Psoas muscle (tissue), 8 donors: ENCODE data around the gene RFX3. TPM values are rescaled to one million over a fixed set of nuclear protein-coding genes. Genes with fewer than 3 reads are reported as not detected.
A peak's percentile ranks its signal among the peaks of the same experiment; 100 is the strongest.

ENCODE experiments used
- ATAC-seq, 4 donors: fragments of 200-7000 bp; cut with Tn5 transposase; one replicate each; pipeline ENCODE4 v1.9.1; 2020; ENCODE audit warnings: moderate library complexity in 3 of 4, mild to moderate bottlenecking in 2 of 4
- DNase-seq, 2 donors: peaks; one replicate each; pipeline ENCODE4 v3.0.0-alpha.2; 2020
- H3K27ac ChIP-seq: fragments of 200-600 bp; one replicate; pipeline ENCODE4 v1.8.0; 2022
- H3K27me3 ChIP-seq, 3 donors: fragments of 200-600 bp in 1 of 3; one replicate each; pipeline versions ENCODE4 v1.6.1 to v1.8.0; 2013 to 2022; ENCODE audit warnings: low read length in 2 of 3, mild to moderate bottlenecking in 2 of 3, moderate library complexity in 1 of 3; ENCODE audit not compliant: insufficient read depth in 3 of 3
- H3K36me3 ChIP-seq, 2 donors: fragments of 200-600 bp in 1 of 2; one replicate each; pipeline versions ENCODE4 v1.6.1 to v1.8.0; 2013 to 2022; ENCODE audit warnings: low read depth in 1 of 2, mild to moderate bottlenecking in 1 of 2, moderate library complexity in 1 of 2; ENCODE audit not compliant: insufficient read depth in 1 of 2
- H3K4me1 ChIP-seq: fragments of 200-600 bp; one replicate; pipeline ENCODE4 v1.8.0; 2022
- H3K4me3 ChIP-seq: fragments of 200-600 bp; one replicate; pipeline ENCODE4 v1.8.0; 2022; ENCODE audit warnings: mild to moderate bottlenecking
- H3K9me3 ChIP-seq: fragments of 200-600 bp; one replicate; pipeline ENCODE4 v1.8.0; 2022
- CTCF ChIP-seq: fragments of 200-600 bp; IDR thresholded peaks from one replicate; pipeline ENCODE4 v1.8.0; 2022; ENCODE audit warnings: antibody characterized with exemption
- WGBS, 3 donors: extraction: QIAGEN DNeasy Blood & Tissue Kit; methylation state at CpG; one replicate each; pipeline versions ENCODE4 v1.1.6 to v1.1.7; 2013; 5-methylcytosine and 5-hydroxymethylcytosine counted together
- intact Hi-C, 2 donors: fragments of 100-400 bp; cut with DNase I; formaldehyde crosslinking; loops; one replicate each; pipeline versions ENCODE4 v1.11.0 to v1.14.2; 2022
- polyA plus RNA-seq, 3 donors: library from polyadenylated mRNA; stranded (reverse); fragments of 200-250 nt; gene quantifications; one replicate each; pipeline ENCODE4 v1.2.3, GENCODE V29; 2013
- total RNA-seq, 4 donors: library from RNA; stranded (reverse); fragmentation: NEBNext Ultra II Directional in 2 of 4; extraction: Animal tissue kit (Norgen Biotek cat#: 25700) in 2 of 4; gene quantifications; one replicate each; pipeline versions ENCODE4 v1.2.1 to v1.2.4, GENCODE V29; 2021 to 2023
- donor health status: healthy with polysubstance abuse.
- donor health status: DM: no; HTN: no; CAD: no; lungs with moderate emphysema.
- donor health status: Bipolar disorder and iron deficiency.
- donor health status: healthy.
- donor health status: DM: yes; HTN: yes; CAD: no.
- donor health status: DM: no; HTN: no; CAD: no.
- donor health status: DM: no; HTN: no; CAD: no.
- donor health status: DM: yes; HTN: yes; CAD: no.

Gene RFX3
- total and polyA plus RNA-seq, 7 donors: 0.38 to 5.7 (median 2.8) TPM

GRCh38 chr9:3526165-3526996 lies 580 bp upstream of the RFX3 start:
- Histone ChIP-seq H3K4me3 (peak overlapping the region; percentile 80), H3K4me1 (peaks cover 30% of the 10 kb centered on the region), H3K27me3 (no peaks in the 10 kb centered on the region), H3K9me3 (no peaks in the 10 kb centered on the region), H3K36me3 (peaks cover 0 to 6% of the 10 kb centered on the region in 2 donors), H3K27ac (peak overlapping the region; percentile 99)
- DNase-seq: peak; percentile 91 to 94
- intact Hi-C loops: loop anchor here in 1 of 2 donors (5.0 kb wide), 2 partner anchors 59 to 771 kb away; no protein-coding TSS in a partner anchor
- TF ChIP-seq CTCF: no peak
- peak; percentile 88 to 91 (median 90) for ATAC-seq
- WGBS, 3 donors: 0 to 1% (median 0%) methylated on average over 61 to 74 of the region's 74 CpGs

- peak in 2 of 4 donors; percentile 0 to 11 for ATAC-seq
- Histone ChIP-seq H3K4me3 (peak overlapping the region; percentile 80), H3K27me3 (no peaks in the 10 kb centered on the region), H3K4me1 (peaks cover 34% of the 10 kb centered on the region), H3K9me3 (no peaks in the 10 kb centered on the region), H3K27ac (peak overlapping the region; percentile 99), H3K36me3 (no peaks in the 10 kb centered on the region)
- intact Hi-C loops: loop anchor here in 1 of 2 donors (5.0 kb wide), 2 partner anchors 58 to 772 kb away; no protein-coding TSS in a partner anchor
- peak in 1 of 2 donors; percentile 75 for DNase-seq
- WGBS, 3 donors: 0 to 3% (median 1%) methylated on average over 41 to 43 of the region's 43 CpGs
- no peak for TF ChIP-seq CTCF
These were observed 535 bp downstream of the RFX3 start for GRCh38 chr9:3525096-3525835.

- H3K4me3 ChIP-seq: peak overlapping the region; percentile 80
- no peak for TF ChIP-seq CTCF
- ATAC-seq (no peak), DNase-seq (no peak)
- H3K27me3 ChIP-seq: no peaks in the 10 kb centered on the region
- peak overlapping the region; percentile 92 for H3K27ac ChIP-seq
- no peaks in the 10 kb centered on the region for H3K36me3 ChIP-seq
- H3K9me3 ChIP-seq: no peaks in the 10 kb centered on the region
- H3K4me1 ChIP-seq: peaks cover 28% of the 10 kb centered on the region
- WGBS, 3 donors: 73 to 92% (median 74%) methylated on average over 1 of the region's 1 CpG
- intact Hi-C loops: no loop called here
These were observed 3.8 kb downstream of the RFX3 start for GRCh38 chr9:3521966-3522365.

GRCh38 chr9:3520564-3520963 lies 5.2 kb downstream of the RFX3 start:
- Histone ChIP-seq H3K4me3 (peak overlapping the region; percentile 80), H3K27ac (peak overlapping the region; percentile 92), H3K9me3 (no peaks in the 10 kb centered on the region), H3K4me1 (peaks cover 29% of the 10 kb centered on the region), H3K36me3 (no peaks in the 10 kb centered on the region), H3K27me3 (no peaks in the 10 kb centered on the region)
- no peak for ATAC-seq
- TF ChIP-seq CTCF: no peak
- DNase-seq: no peak
- intact Hi-C loops: no loop called here
- 33 to 54% (median 38%) methylated on average over 4 of the region's 4 CpGs for WGBS, 3 donors
